Measurements from ENCODE around the gene SAMM50.

The SAMM50 gene

DNA sequence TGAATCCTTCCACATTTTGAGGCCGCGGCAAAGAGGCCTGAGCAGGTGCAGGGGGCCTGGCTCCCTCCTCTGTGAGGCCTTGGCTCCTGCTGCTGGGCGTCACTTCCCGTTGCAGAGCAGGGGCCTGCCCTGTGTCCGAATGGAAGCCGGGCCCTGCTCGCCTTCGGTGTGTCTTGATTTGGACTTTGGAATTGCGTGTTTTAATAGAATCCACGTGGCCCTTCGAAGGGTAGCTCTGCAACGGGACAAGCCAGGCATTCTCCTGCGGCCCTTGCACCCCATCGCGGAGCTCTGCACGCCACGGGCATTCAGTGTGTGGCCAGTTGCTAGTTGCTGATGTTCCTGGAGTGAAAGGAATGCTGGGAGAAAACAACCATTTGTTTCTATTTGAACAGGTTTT lies 25.8 kb downstream of the SAMM50 start:
- DNase-seq = no peak

- DNase-seq = no peak
Observed at GRCh38 chr22:43983808-43984207, 28.6 kb downstream of the SAMM50 start.

DNA sequence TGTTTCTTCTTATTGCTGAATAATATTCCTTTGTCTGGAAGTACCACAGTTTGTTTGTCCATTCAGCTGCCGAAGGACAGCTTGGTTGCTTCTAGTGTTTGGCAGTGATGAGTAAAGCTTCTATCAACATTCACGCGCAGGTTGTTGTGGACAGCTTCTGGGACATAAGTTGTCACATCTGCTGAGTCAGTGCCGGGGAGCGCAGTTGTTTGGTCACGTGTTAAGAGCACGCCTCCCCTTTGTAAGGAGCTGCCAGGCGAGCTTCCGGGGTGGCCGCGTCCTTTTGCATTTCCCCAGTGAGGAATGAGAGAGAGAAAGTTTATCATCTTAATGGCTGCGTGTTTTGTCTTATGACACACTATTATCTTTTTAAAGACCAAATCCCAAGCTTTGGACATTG lies 30.3 kb downstream of the SAMM50 start:
- no peak for DNase-seq

- DNase-seq = no peak
Observed at GRCh38 chr22:43988116-43988820, 33.0 kb downstream of the SAMM50 start.

- no peak for DNase-seq
Observed at GRCh38 chr22:43988960-43989359, 33.7 kb downstream of the SAMM50 start.

GRCh38 chr22:43990044-43990443 lies 34.8 kb downstream of the SAMM50 start:
- no peak for DNase-seq

DNA sequence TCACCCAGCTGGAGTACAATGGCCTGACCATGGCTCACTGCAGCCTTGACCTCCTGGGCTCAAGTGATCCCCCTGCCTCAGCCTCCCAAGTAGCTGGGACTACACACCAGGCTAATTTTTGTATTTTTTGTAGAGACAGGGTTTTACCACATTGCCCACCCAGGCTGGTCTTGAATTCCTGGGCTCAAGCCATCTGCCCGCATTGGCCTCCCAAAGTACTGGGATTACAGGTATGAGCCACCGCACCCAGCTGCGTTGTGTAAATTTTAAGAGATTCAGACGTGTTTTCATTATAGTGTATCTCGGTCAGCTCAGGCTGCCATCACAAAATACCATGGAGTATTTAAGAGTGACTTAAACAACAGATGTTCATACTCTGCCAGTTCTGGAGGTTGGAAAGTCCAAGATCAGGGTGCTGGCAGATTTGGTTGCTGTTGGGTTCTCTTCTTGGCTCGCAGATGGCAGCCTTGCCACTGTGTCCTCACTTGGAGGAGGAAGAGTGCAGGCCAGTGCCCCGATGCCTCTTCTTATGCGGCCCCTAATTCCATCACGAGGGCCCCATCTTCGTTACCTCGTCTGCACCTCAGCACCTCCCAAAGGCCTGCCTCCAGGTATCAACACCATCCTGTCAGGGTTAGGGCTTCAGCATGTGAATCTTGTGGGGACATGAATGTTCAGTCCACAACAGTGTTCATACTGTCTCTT lies 36.2 kb downstream of the SAMM50 start:
- no peak for DNase-seq

DNA sequence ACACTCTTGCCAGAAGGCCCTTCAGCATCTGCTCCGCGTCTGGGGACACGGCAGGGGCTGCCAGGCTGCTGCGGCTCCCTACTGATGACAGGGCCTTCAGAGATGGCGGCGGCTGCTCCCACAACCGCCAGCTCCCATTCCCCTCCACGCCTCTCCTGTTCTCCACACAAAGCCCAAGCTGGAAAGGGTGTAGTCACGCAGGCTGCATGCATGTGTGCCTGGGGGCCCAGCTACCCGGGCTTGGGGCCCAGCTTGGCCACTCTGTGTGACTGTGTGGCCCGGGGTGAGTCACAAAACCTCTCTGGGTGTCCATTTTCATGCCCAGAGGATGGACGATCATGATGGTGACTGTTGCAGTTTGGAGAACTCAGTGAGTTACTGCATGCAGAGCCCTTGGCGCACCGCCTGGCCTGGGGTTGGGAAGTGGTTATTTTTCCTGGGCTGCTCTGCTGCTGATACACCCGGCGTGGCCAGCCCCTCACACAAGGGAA lies 37.1 kb downstream of the SAMM50 start:
- DNase-seq = no peak

DNA sequence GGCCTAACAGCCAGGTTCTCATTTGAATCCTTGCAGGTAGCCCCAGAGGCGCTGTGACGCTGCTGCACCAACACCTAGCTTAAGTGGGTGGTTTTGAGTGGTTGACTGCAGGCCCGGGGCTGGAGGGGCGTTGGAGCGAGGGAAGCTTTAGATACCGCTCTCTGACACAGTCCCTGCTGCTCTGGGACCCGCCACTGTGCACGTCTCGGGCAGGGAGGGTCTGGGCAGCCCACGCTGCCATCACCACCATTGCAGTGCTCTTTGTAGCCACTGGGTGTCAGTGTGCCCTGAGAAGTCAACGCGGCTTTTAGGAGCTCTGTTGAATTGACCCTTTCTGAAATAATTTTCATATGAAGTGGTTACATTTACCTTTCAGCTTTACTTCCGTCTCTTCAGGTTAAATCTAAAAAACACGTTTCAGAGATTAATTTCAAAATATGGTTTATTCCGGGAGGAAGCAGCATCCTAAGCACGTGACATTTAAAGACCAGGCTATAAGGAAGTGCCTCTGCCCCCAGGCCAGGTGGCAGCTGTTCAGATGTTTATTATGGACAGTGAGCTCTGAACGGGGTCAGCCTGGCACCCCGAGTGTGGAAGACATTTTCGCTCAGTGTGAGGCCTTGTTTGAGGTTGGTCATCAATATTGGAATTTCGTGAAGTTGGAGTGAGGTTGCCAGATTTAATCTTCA lies 38.0 kb downstream of the SAMM50 start:
- DNase-seq = no peak

DNA sequence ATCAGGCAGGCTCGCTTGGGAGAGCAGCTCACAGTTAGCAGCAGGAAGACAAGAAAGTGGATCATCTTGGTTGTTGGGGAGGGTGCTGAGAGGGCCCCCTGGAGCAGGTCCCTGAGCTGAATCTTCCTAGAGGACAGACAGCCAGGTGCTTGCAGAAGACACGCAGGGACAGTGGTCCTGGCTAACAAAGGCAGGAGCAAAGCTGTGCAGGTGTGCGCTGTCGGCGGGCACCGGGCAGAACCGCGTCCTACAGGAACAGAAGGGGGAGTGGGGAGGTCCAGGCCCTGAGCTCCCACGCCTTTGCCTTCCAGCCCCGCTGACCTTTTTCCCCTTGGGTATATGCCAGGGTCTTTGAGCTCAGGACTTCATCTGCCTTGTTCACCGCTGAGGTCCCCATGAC lies 38.8 kb downstream of the SAMM50 start:
- no peak for DNase-seq

- DNase-seq = no peak
Observed at GRCh38 chr22:43994416-43994815, 39.2 kb downstream of the SAMM50 start.

- no peak for DNase-seq
Observed at GRCh38 chr22:43995057-43995685, 39.9 kb downstream of the SAMM50 start.

GRCh38 chr22:43995798-43996169 lies 40.5 kb downstream of the SAMM50 start:
- DNase-seq = no peak

- no peak for DNase-seq
Observed at GRCh38 chr22:43996170-43996980, 41.1 kb downstream of the SAMM50 start.

GRCh38 chr22:43996981-43997265 lies 41.7 kb downstream of the SAMM50 start:
- DNase-seq = no peak

DNA sequence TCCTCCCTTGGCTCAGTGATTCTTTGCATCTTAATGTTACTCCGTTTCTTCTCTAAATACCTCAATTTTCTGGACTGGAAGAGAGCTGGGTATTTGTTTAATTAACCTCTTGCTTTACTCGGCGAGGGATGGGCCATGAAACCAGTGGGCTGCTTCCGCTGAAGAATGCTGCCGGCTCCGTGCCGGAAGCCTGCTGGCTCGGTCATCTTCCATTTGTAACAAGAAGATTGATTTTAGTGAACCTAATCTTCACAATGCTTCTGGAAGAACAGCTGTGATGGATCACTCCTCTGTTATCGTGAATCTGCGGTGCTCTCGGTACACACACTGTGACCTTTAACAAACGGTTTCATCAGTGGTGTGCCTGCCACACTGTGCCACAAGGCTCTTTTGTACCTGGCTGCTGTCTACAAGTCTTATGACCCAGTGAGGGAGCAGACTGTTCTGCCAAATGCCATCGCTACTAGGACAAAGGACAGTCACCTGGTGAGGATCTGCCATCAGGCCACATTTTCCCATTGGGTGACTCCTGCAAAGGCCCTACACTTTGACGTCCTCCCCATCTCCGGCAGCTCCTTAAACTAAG lies 43.5 kb downstream of the SAMM50 start:
- DNase-seq = no peak

DNA sequence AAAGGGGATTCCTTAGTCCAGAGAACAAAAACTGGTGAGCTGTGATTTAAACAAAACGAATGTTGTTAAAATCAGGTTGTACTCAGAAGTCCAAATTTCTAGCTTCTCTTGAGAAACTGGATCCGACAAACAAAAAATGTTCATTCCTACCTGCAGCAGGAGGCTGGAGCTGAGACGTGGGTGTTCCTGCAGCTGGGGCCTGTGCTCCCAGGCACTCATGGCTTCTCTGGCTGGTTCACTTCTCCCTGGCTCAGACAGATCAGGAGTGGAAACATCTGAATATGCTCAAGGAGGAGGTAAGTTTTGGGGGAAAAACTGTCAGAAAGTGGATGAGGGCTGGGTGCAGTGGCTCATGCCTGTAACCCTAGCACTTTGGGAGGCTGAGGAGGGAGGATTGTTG lies 44.1 kb downstream of the SAMM50 start:
- no peak for DNase-seq

DNA sequence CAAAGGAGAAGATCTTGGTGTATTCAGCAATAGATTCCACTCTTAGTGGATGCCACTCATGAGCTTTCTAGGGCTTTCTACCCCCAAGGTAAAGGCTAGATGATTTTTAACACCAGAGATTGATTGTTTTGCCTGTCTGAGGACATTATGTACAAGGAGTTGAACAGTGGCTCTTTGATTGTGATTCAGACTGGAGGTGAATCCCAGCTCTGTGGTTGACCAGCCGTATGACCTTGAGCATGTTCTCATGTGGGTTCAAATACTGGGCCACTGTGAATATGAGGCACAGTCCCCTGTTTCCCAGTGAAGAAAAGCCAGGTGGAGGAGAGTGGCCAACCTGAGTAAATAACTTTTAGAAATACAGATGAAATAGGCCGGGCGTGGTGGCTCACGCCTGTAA lies 44.9 kb downstream of the SAMM50 start:
- DNase-seq = no peak

DNA sequence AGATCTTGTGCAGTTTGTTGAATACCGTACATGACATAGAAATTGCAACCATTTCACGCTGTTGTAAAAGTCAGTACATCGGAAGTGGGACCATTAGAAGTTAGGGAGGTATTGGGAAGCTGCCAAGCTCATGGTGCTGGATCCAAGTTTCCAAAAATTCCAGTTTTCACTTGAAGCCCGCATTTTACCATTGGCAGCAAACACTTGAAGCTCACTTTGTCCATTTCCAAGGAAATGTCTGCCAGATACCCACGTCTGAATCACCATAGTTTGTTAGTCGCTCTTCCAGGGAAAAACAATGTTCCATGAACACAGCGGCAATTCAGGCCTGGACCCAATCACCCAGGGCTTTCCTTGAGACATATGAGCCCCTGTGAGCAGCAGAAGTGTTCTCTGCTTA lies 46.3 kb downstream of the SAMM50 start:
- no peak for DNase-seq

GRCh38 chr22:44002324-44002723 lies 47.1 kb downstream of the SAMM50 start:
- DNase-seq = no peak

GRCh38 chr22:44002997-44003396 lies 47.8 kb downstream of the SAMM50 start:
- no peak for DNase-seq

GRCh38 chr22:44003405-44004103 lies 48.3 kb downstream of the SAMM50 start:
- no peak for DNase-seq
